Stomach (tissue), 9 donors: ENCODE measurements around the gene ECD. TPM values are rescaled to one million over a fixed set of nuclear protein-coding genes. Genes with fewer than 3 reads are reported as not detected.

Experiments used
- DNase-seq, 2 donors: peaks; one replicate each; pipeline versions ENCODE4 v3.0.0 to v3.0.0-alpha.2; 2013 to 2019
- H3K27ac ChIP-seq, 5 donors: fragments of 200-600 bp in 4 of 5; sonication (generic) in 4 of 5; one replicate each; pipeline ENCODE4 v1.5.1; 2013 to 2019; ENCODE audit warnings: mild to moderate bottlenecking in 1 of 5, moderate library complexity in 1 of 5
- H3K27me3 ChIP-seq, 3 donors: fragments of 200-600 bp; sonication (generic); one replicate each; pipeline ENCODE4 v1.5.1; 2017 to 2019; ENCODE audit warnings: mixed run types in 1 of 3
- H3K36me3 ChIP-seq, 4 donors: fragments of 200-600 bp; sonication (generic); 1 replicate in 3 of 4; 2 replicates in 1 of 4; pipeline ENCODE4 v1.5.1; 2016 to 2019
- H3K4me1 ChIP-seq, 4 donors: fragments of 200-600 bp; sonication (generic); one replicate each; pipeline ENCODE4 v1.5.1; 2016 to 2019
- H3K4me3 ChIP-seq, 4 donors: fragments of 200-600 bp; sonication (generic) in 3 of 4; one replicate each; pipeline ENCODE4 v1.5.1; 2016 to 2019; ENCODE audit warnings: mild to moderate bottlenecking in 1 of 4
- H3K9me3 ChIP-seq, 4 donors: fragments of 200-600 bp; sonication (generic); one replicate each; pipeline ENCODE4 v1.5.1; 2016 to 2019
- CTCF ChIP-seq, 7 experiments: fragments of 450-650 bp in 4 of 7; fragments of 200-600 bp in 3 of 7; sonication (generic) in 3 of 7; IDR thresholded peaks; one replicate each; pipeline ENCODE4 v1.5.1; 2016 to 2019; ENCODE audit warnings: antibody characterized with exemption in 7 of 7, control low read depth in 2 of 7, mild to moderate bottlenecking in 1 of 7
- EP300 ChIP-seq: sonication (generic); formaldehyde crosslinking; IDR thresholded peaks from one replicate; pipeline ENCODE4 v1.6.1; 2017; ENCODE audit warnings: antibody characterized with exemption
- POLR2A ChIP-seq, 4 donors: fragments of 450-650 bp; IDR thresholded peaks; one replicate each; pipeline ENCODE4 v1.6.1; 2016; ENCODE audit warnings: antibody characterized with exemption in 4 of 4, control low read depth in 2 of 4, mild to moderate bottlenecking in 1 of 4, moderate library complexity in 1 of 4
- POLR2AphosphoS5 ChIP-seq, 3 donors: sonication (generic); formaldehyde crosslinking; IDR thresholded peaks; one replicate each; pipeline ENCODE4 v1.6.1; 2016; ENCODE audit warnings: antibody characterized with exemption in 3 of 3
- WGBS, 5 donors: extraction: QIAGEN DNeasy Blood & Tissue Kit in 3 of 5; methylation state at CpG; one replicate each; pipeline versions ENCODE4 v1.1.5 to v1.1.7; 2013 to 2018; 5-methylcytosine and 5-hydroxymethylcytosine counted together
- intact Hi-C: fragments of 100-400 bp; cut with DNase I; formaldehyde crosslinking; loops from one replicate; pipeline ENCODE4 v1.15.1; 2023; ENCODE audit warnings: low total_unique reads
- polyA plus RNA-seq, 3 donors: library from polyadenylated mRNA; stranded (reverse); fragments of 200-250 nt; gene quantifications; one replicate each; pipeline ENCODE4 v1.2.3, GENCODE V29; 2013
- total RNA-seq, 5 donors: library from RNA; depleted of rRNA; stranded (reverse); fragments of >200 nt; gene quantifications; one replicate each; pipeline versions ENCODE4 v1.1.0 to v1.2.3, GENCODE V29; 2014 to 2016
- donor health status: healthy with polysubstance abuse.
- donor health status: Bipolar disorder and iron deficiency.
- donor health status: healthy.

ECD gene
- total and polyA plus RNA-seq, 8 donors = 4.1 to 72.8 (median 11.1) TPM

GRCh38 chr10:73210395-73211105 is 42.7 kb upstream of the ECD start:
- TF ChIP-seq EP300 (no peak), POLR2AphosphoS5 (IDR thresholded peaks at IDR 0.05) (no peak), CTCF (IDR thresholded peaks at IDR 0.05) (no peak), POLR2A (IDR thresholded peaks at IDR 0.05) (no peak)
- peaks cover 4 to 40% (median 28%) of the 10 kb centered on the region in 4 donors for H3K36me3 ChIP-seq
- H3K27me3 ChIP-seq = no peaks in the 10 kb centered on the region
- H3K4me1 ChIP-seq = no peaks in the 10 kb centered on the region
- H3K27ac ChIP-seq = no peak overlapping the region
- intact Hi-C loops = no loop called here
- WGBS, 5 donors = 92 to 98% (median 96%) methylated on average over 3 of the region's 3 CpGs
- DNase-seq = no peak
- H3K4me3 ChIP-seq = no peak overlapping the region
- H3K9me3 ChIP-seq = no peaks in the 10 kb centered on the region

GRCh38 chr10:73209705-73210104 is 41.9 kb upstream of the ECD start:
- peak in 1 of 2 donors; percentile 31 for DNase-seq
- TF ChIP-seq POLR2A (IDR thresholded peaks at IDR 0.05) (no peak), EP300 (no peak), POLR2AphosphoS5 (IDR thresholded peaks at IDR 0.05) (no peak), CTCF (IDR thresholded peaks at IDR 0.05) (no peak)

GRCh38 chr10:73207883-73208282 is 40.1 kb upstream of the ECD start:
- H3K4me3 ChIP-seq = no peak overlapping the region
- 83 to 98% (median 93%) methylated on average over 2 of the region's 2 CpGs for WGBS, 5 donors
- no peaks in the 10 kb centered on the region for H3K9me3 ChIP-seq
- H3K36me3 ChIP-seq = peaks cover 4 to 38% (median 29%) of the 10 kb centered on the region in 4 donors
- H3K27me3 ChIP-seq = no peaks in the 10 kb centered on the region
- peak in 1 of 2 donors; percentile 10 for DNase-seq
- H3K27ac ChIP-seq = no peak overlapping the region
- TF ChIP-seq POLR2AphosphoS5 (IDR thresholded peaks at IDR 0.05) (no peak), POLR2A (IDR thresholded peaks at IDR 0.05) (no peak), CTCF (IDR thresholded peaks at IDR 0.05) (no peak), EP300 (no peak)
- intact Hi-C loops = no loop called here
- H3K4me1 ChIP-seq = no peaks in the 10 kb centered on the region

More at GRCh38 chr10:73209705-73210104, 41.9 kb upstream of the ECD start:
- Histone ChIP-seq H3K4me3 (no peak overlapping the region), H3K9me3 (no peaks in the 10 kb centered on the region), H3K4me1 (no peaks in the 10 kb centered on the region), H3K27ac (no peak overlapping the region), H3K36me3 (peaks cover 4 to 40% (median 28%) of the 10 kb centered on the region in 4 donors), H3K27me3 (no peaks in the 10 kb centered on the region)
- intact Hi-C loops = no loop called here
- WGBS, 5 donors = 39 to 73% (median 63%) methylated on average over 1 of the region's 1 CpG

GRCh38 chr10:73206385-73206784 is 38.6 kb upstream of the ECD start:
- H3K36me3 ChIP-seq = peaks cover 4 to 48% (median 38%) of the 10 kb centered on the region in 4 donors
- no peak overlapping the region for H3K27ac ChIP-seq
- DNase-seq = no peak
- H3K27me3 ChIP-seq = no peaks in the 10 kb centered on the region
- H3K9me3 ChIP-seq = no peaks in the 10 kb centered on the region
- H3K4me3 ChIP-seq = no peak overlapping the region
- no peak for TF ChIP-seq POLR2AphosphoS5 (IDR thresholded peaks at IDR 0.05)
- no peak for TF ChIP-seq CTCF (IDR thresholded peaks at IDR 0.05)
- TF ChIP-seq EP300 = no peak
- no peak for TF ChIP-seq POLR2A (IDR thresholded peaks at IDR 0.05)
- intact Hi-C loops = no loop called here
- WGBS, 5 donors = 93 to 99% (median 98%) methylated on average over 5 of the region's 5 CpGs
- H3K4me1 ChIP-seq = no peaks in the 10 kb centered on the region
